DND-41 (cell line): ENCODE results near the gene GTF3C5.

Experiments
- CTCF ChIP-seq: IDR thresholded peaks from 2 replicates; pipeline ENCODE4 v1.5.1; 2012; ENCODE audit warnings: borderline replicate concordance, low read length, moderate library complexity, mild to moderate bottlenecking; ENCODE audit not compliant: poor library complexity, severe bottlenecking; ENCODE audit errors: extremely low read depth
- EZH2 ChIP-seq: IDR thresholded peaks from 3 replicates; pipeline ENCODE4 v1.6.1; 2012; ENCODE audit warnings: borderline replicate concordance, low read depth, mild to moderate bottlenecking, moderate library complexity, low read length, inconsistent platforms; ENCODE audit not compliant: severe bottlenecking

DNA sequence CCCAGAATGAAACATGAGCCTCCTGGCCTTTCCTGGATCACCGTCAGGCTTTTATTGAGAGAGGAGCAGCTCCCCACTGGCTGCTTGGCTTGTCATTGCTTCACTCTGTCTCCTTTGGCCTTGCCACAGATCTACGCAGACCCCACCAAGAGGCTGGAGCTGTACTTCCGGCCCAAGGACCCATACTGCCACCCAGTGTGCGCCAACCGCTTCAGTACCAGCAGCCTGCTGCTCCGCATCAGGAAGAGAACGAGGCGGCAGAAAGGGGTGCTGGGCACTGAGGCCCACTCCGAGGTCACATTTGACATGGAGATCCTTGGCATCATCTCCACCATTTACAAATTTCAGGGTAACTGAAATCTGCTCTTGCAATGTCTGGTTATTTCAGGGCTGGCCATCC is 11.2 kb downstream of the GTF3C5 start:
- TF ChIP-seq CTCF (no peak), EZH2 (no peak)
